Measurements from ENCODE around the gene BMP7.

DNA sequence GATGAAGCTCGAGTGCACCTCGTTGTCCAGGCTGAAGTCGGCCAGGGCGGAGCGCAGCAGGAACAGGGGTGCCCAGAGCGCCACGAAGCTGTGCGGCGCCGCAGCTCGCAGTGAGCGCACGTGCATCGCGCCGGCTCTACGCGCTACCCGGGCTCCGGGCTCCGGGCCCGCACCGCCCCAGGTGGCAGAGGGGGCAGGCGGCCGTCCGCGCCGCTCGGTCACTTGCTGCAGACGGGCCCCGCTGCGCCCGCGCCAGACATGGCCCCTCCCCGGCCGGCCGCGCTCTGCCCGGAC lies 497 bp downstream of the BMP7 start:
- TF ChIP-seq POLR2AphosphoS5 (IDR thresholded peaks at IDR 0.05) (no peak), POLR2A (IDR thresholded peaks at IDR 0.05; ENCODE audit: low read depth) (no peak), EP300 (IDR thresholded peaks at IDR 0.05) (no peak)
- TF ChIP-seq, protein P1, sequence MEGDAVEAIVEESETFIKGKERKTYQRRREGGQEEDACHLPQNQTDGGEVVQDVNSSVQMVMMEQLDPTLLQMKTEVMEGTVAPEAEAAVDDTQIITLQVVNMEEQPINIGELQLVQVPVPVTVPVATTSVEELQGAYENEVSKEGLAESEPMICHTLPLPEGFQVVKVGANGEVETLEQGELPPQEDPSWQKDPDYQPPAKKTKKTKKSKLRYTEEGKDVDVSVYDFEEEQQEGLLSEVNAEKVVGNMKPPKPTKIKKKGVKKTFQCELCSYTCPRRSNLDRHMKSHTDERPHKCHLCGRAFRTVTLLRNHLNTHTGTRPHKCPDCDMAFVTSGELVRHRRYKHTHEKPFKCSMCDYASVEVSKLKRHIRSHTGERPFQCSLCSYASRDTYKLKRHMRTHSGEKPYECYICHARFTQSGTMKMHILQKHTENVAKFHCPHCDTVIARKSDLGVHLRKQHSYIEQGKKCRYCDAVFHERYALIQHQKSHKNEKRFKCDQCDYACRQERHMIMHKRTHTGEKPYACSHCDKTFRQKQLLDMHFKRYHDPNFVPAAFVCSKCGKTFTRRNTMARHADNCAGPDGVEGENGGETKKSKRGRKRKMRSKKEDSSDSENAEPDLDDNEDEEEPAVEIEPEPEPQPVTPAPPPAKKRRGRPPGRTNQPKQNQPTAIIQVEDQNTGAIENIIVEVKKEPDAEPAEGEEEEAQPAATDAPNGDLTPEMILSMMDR (IDR thresholded peaks at IDR 0.05), result no peak
